ENCODE measurements around the gene KLK15.

Gene KLK15, protein sequence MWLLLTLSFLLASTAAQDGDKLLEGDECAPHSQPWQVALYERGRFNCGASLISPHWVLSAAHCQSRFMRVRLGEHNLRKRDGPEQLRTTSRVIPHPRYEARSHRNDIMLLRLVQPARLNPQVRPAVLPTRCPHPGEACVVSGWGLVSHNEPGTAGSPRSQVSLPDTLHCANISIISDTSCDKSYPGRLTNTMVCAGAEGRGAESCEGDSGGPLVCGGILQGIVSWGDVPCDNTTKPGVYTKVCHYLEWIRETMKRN

DNA sequence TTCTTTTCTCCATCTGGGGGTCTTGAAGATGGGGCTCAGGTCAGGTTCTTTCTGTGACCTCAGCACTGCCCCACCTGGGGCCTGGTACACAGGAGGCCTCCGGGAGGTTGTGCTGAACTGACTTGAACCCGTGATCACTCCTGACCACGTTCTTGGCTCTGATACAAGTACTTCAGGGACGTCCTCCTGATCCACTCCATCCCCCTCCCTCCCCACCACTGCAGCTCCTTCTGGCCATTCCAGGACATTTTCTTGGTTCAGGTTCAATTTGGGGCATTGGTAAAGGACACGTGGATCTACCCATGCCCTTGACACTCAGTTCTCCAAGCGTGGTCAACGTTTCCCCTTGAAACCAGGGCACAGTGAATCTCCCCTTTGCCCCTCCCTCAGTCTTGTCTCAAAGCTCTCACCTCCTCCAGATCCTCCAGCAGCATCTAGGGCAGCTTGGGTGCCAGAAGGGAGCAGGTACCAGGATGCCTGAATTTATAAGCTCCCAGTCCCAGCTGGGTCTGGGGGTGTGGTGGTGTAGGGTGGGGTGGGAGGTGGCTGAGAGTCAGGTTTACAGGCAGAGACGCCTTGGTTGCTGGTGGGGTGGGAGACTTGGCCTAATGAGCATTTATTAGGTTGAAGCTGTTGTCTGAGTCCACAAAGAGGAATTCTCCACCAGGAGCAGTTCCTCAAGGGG lies at the start of gene KLK15:
Gene KLK15, minus strand, starts transcription at position 458 of the 685 bp plus-strand sequence. CDS start 2,082 bp downstream, outside the sequence.
- in situ Hi-C loops (cut with MboI; ENCODE audit: low sequenced_read_pairs): no loop called here

DNA sequence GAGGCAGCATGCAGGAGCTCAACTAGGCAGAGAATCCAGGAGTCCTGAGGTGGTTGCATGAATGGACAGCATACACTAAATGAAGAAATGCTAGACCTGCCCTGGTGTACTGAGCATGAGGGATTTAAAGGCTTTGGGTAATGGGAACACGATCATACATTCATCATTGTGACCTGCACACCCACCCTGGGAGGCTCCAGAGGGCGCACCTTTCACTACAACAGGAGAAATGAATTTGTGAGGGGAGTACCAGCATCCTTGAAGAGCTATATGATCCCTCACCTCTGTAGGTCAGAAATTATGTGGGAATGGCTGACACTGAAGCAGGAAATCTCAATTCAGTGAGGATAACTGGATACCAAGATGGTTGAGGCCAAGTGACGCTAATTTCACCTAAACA lies 48.8 kb upstream of the KLK15 start:
- in situ Hi-C loops (cut with MboI; ENCODE audit: low sequenced_read_pairs): no loop called here

DNA sequence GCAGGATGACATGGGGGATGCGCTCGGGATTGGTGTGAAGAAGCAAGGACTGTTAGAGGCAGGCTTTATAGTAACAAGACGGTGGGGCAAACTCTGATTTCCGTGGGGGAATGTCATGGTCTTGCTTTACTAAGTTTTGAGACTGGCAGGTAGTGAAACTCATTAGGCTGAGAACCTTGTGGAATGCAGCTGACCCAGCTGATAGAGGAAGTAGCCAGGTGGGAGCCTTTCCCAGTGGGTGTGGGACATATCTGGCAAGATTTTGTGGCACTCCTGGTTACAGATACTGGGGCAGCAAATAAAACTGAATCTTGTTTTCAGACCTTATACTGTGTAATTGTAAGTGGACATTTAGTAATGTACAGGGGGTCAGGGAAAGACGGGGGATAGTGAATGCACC lies 46.9 kb upstream of the KLK15 start:
- in situ Hi-C loops (cut with MboI; ENCODE audit: low sequenced_read_pairs): no loop called here

DNA sequence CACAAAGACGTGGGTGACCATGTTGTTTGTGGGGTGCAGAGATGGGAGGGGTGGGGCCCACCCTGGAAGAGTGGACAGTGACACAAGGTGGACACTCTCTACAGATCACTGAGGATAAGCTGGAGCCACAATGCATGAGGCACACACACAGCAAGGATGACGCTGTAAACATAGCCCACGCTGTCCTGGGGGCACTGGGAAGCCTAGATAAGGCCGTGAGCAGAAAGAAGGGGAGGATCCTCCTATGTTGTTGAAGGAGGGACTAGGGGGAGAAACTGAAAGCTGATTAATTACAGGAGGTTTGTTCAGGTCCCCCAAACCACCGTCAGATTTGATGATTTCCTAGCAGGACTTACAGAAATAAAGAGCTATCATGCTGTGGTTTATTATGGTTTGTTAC lies 45.5 kb upstream of the KLK15 start:
- in situ Hi-C loops (cut with MboI; ENCODE audit: low sequenced_read_pairs): no loop called here

DNA sequence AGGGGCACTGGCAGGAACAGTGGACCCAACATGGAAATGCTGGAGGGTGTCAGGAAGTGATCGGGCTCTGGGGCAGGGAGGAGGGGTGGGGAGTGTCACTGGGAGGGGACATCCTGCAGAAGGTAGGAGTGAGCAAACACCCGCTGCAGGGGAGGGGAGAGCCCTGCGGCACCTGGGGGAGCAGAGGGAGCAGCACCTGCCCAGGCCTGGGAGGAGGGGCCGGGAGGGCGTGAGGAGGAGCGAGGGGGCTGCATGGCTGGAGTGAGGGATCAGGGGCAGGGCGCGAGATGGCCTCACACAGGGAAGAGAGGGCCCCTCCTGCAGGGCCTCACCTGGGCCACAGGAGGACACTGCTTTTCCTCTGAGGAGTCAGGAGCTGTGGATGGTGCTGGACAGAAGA lies 44.0 kb upstream of the KLK15 start:
- in situ Hi-C loops (cut with MboI; ENCODE audit: low sequenced_read_pairs): no loop called here

DNA sequence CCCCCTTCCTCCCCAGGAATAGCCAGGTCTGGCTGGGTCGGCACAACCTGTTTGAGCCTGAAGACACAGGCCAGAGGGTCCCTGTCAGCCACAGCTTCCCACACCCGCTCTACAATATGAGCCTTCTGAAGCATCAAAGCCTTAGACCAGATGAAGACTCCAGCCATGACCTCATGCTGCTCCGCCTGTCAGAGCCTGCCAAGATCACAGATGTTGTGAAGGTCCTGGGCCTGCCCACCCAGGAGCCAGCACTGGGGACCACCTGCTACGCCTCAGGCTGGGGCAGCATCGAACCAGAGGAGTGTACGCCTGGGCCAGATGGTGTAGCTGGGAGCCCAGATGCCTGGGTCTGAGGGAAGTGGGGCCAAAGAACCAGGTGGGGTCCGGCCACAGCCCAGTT lies 43.1 kb upstream of the KLK15 start:
- in situ Hi-C loops (cut with MboI; ENCODE audit: low sequenced_read_pairs): no loop called here

DNA sequence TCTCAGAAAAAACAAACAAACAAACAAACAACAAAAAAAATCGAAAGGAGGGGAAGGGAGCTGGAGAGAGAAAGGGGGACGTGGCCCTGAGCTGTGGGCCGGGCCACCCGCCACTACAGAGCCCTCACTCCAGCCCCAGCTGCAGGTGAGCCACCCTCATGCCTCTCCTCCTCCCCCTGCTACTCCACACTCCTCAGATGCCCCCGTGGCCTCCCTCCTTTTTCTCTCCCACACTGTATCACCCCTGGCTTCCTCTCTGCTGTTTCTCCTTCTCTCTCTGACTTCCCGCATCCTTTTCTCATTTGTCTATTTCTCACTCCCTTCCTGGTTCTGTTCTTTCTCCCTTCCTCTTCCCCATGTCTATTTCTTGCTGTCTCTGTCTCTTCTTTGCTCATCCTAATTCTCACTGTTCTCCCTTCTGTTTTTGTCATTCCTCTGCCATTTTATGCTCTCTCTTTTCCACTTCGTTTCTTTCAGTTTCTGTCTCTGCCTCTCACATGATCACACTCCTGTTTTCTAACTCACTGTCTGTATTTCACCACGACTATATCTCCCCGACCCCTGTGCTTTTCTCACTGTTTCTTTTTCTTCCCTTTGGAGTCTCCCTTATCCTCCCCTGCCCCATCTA lies 42.5 kb upstream of the KLK15 start:
- in situ Hi-C loops (cut with MboI; ENCODE audit: low sequenced_read_pairs): no loop called here

DNA sequence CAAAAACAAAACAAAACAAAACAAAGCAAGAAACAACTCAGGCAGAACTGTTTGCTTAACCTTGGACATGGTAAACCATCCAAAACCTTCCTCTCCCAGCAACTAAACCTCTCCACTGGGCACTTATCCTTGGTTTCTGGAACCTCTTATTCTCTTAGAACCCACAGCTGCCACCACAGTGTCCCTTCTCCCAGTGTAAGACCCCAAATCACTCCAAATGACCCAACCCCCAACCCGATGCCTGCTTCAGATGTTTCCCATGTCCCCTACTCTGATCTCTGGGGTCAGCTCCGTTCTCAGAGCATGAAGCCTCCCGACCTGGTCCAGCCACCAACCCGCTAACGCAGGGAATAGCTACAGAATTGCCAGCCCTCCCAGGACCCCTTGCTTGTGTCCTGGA lies 40.8 kb upstream of the KLK15 start:
- in situ Hi-C loops (cut with MboI; ENCODE audit: low sequenced_read_pairs): no loop called here

DNA sequence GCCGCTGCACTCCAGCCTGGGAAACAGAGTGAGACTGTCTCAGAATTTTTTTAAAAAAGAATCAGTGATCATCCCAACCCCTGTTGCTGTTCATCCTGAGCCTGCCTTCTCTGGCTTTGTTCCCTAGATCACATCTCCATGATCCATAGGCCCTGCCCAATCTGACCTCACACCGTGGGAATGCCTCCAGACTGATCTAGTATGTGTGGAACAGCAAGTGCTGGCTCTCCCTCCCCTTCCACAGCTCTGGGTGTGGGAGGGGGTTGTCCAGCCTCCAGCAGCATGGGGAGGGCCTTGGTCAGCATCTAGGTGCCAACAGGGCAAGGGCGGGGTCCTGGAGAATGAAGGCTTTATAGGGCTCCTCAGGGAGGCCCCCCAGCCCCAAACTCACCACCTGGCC lies 39.7 kb upstream of the KLK15 start, which contains the start of gene KLK2:
Gene KLK2, plus strand, starts transcription at position 384 of the 400 bp plus-strand sequence. CDS start 35 bp downstream, outside the sequence.
- in situ Hi-C loops (cut with MboI; ENCODE audit: low sequenced_read_pairs): no loop called here

DNA sequence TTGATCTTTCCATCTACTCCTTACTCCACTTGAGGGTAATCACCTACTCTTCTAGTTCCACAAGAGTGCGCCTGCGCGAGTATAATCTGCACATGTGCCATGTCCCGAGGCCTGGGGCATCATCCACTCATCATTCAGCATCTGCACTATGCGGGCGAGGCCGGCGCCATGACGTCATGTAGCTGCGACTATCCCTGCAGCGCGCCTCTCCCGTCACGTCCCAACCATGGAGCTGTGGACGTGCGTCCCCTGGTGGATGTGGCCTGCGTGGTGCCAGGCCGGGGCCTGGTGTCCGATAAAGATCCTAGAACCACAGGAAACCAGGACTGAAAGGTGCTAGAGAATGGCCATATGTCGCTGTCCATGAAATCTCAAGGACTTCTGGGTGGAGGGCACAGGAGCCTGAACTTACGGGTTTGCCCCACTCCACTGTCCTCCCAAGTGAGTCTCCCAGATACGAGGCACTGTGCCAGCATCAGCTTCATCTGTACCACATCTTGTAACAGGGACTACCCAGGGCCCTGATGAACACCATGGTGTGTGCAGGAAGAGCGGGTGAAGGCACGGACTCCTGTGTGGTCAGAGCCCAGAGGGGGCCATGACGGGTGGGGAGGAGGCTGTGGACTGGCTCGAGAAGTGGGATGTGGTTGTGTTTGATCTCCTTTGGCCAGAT lies 37.2 kb upstream of the KLK15 start:
- in situ Hi-C loops (cut with MboI; ENCODE audit: low sequenced_read_pairs): no loop called here

DNA sequence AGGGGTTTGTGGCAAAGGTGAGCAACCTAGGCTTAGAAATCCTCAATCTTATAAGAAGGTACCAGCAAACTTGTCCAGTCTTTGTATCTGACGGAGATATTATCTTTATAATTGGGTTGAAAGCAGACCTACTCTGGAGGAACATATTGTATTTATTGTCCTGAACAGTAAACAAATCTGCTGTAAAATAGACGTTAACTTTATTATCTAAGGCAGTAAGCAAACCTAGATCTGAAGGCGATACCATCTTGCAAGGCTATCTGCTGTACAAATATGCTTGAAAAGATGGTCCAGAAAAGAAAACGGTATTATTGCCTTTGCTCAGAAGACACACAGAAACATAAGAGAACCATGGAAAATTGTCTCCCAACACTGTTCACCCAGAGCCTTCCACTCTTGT lies 36.1 kb upstream of the KLK15 start:
- in situ Hi-C loops (cut with MboI; ENCODE audit: low sequenced_read_pairs): no loop called here

DNA sequence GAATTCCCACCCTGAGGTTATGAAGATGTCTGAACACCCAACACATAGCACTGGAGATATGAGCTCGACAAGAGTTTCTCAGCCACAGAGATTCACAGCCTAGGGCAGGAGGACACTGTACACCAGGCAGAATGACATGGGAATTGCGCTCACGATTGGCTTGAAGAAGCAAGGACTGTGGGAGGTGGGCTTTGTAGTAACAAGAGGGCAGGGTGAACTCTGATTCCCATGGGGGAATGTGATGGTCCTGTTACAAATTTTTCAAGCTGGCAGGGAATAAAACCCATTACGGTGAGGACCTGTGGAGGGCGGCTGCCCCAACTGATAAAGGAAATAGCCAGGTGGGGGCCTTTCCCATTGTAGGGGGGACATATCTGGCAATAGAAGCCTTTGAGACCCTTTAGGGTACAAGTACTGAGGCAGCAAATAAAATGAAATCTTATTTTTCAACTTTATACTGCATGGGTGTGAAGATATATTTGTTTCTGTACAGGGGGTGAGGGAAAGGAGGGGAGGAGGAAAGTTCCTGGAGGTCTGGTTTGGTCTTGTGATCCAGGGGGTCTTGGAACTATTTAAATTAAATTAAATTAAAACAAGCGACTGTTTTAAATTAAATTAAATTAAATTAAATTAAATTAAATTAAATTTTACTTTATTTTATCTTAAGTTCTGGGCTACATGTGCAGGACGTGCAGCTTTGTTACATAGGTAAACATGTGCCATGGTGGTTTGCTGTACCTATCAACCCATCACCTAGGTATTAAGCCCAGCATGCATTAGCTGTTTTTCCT lies 28.3 kb upstream of the KLK15 start:
- in situ Hi-C loops (cut with MboI; ENCODE audit: low sequenced_read_pairs): no loop called here

DNA sequence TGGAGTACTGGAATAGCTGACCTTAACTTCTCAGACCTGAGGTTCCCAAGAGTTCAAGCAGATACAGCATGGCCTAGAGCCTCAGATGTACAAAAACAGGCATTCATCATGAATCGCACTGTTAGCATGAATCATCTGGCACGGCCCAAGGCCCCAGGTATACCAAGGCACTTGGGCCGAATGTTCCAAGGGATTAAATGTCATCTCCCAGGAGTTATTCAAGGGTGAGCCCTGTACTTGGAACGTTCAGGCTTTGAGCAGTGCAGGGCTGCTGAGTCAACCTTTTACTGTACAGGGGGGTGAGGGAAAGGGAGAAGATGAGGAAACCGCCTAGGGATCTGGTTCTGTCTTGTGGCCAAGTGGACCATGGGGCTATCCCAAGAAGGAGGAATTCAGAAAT lies 27.6 kb upstream of the KLK15 start:
- in situ Hi-C loops (cut with MboI; ENCODE audit: low sequenced_read_pairs): no loop called here

DNA sequence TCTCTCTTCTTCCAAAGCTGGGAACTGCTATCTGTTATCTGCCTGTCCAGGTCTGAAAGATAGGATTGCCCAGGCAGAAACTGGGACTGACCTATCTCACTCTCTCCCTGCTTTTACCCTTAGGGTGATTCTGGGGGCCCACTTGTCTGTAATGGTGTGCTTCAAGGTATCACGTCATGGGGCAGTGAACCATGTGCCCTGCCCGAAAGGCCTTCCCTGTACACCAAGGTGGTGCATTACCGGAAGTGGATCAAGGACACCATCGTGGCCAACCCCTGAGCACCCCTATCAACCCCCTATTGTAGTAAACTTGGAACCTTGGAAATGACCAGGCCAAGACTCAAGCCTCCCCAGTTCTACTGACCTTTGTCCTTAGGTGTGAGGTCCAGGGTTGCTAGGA lies 26.5 kb upstream of the KLK15 start:
- in situ Hi-C loops (cut with MboI; ENCODE audit: low sequenced_read_pairs): no loop called here

DNA sequence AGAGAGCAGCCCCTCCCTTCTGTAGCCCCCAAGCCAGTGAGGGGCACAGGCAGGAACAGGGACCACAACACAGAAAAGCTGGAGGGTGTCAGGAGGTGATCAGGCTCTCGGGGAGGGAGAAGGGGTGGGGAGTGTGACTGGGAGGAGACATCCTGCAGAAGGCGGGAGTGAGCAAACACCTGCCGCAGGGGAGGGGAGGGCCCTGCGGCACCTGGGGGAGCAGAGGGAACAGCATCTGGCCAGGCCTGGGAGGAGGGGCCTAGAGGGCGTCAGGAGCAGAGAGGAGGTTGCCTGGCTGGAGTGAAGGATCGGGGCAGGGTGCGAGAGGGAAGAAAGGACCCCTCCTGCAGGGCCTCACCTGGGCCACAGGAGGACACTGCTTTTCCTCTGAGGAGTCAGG lies 25.5 kb upstream of the KLK15 start:
- in situ Hi-C loops (cut with MboI; ENCODE audit: low sequenced_read_pairs): no loop called here

DNA sequence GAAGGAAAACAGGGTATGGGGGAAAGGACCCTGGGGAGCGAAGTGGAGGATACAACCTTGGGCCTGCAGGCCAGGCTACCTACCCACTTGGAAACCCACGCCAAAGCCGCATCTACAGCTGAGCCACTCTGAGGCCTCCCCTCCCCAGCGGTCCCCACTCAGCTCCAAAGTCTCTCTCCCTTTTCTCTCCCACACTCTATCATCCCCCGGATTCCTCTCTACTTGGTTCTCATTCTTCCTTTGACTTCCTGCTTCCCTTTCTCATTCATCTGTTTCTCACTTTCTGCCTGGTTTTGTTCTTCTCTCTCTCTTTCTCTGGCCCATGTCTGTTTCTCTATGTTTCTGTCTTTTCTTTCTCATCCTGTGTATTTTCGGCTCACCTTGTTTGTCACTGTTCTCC lies 24.0 kb upstream of the KLK15 start:
- in situ Hi-C loops (cut with MboI; ENCODE audit: low sequenced_read_pairs): no loop called here

DNA sequence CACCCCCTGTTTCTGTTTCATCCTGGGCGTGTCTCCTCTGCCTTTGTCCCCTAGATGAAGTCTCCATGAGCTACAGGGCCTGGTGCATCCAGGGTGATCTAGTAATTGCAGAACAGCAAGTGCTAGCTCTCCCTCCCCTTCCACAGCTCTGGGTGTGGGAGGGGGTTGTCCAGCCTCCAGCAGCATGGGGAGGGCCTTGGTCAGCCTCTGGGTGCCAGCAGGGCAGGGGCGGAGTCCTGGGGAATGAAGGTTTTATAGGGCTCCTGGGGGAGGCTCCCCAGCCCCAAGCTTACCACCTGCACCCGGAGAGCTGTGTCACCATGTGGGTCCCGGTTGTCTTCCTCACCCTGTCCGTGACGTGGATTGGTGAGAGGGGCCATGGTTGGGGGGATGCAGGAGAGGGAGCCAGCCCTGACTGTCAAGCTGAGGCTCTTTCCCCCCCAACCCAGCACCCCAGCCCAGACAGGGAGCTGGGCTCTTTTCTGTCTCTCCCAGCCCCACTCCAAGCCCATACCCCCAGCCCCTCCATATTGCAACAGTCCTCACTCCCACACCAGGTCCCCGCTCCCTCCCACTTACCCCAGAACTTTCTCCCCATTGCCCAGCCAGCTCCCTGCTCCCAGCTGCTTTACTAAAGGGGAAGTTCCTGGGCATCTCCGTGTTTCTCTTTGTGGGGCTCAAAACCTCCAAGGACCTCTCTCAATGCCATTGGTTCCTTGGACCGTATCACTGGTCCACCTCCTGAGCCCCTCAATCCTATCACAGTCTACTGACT lies 21.4 kb upstream of the KLK15 start, which contains the start of gene KLK3:
Gene KLK3, plus strand, starts transcription at position 280 of the 775 bp plus-strand sequence. Its CDS starts 41 bp downstream, at position 321.
- in situ Hi-C loops (cut with MboI; ENCODE audit: low sequenced_read_pairs): no loop called here

DNA sequence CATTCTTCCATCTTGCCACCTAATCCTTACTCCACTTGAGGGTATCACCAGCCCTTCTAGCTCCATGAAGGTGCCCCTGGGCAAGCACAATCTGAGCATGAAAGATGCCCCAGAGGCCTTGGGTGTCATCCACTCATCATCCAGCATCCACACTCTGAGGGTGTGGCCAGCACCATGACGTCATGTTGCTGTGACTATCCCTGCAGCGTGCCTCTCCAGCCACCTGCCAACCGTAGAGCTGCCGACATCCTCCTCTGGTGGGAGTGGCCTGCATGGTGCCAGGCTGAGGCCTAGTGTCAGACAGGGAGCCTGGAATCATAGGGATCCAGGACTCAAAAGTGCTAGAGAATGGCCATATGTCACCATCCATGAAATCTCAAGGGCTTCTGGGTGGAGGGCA lies 18.2 kb upstream of the KLK15 start:
- in situ Hi-C loops (cut with MboI; ENCODE audit: low sequenced_read_pairs): no loop called here

DNA sequence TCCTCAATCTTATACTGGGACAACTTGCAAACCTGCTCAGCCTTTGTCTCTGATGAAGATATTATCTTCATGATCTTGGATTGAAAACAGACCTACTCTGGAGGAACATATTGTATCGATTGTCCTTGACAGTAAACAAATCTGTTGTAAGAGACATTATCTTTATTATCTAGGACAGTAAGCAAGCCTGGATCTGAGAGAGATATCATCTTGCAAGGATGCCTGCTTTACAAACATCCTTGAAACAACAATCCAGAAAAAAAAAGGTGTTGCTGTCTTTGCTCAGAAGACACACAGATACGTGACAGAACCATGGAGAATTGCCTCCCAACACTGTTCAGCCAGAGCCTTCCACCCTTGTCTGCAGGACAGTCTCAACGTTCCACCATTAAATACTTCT lies 17.4 kb upstream of the KLK15 start:
- in situ Hi-C loops (cut with MboI; ENCODE audit: low sequenced_read_pairs): no loop called here
